BJ (cell line): ENCODE measurements around the gene INMT. TPM values are rescaled to one million over a fixed set of nuclear protein-coding genes. Genes with fewer than 3 reads are reported as not detected.

Experiments
- CTCF ChIA-PET: fragments of 350-600 bp; formaldehyde crosslinking; extraction: SDS; loops from one replicate; lab custom pipeline; 2021; ENCODE audit warnings: antibody characterized with exemption, inconsistent platforms; lab: Yijun Ruan, JAX
- POLR2A ChIA-PET: fragments of 300-600 bp; sonication (Branson Sonifier 250); formaldehyde crosslinking; extraction: SDS; loops from one replicate; lab custom pipeline; 2021; ENCODE audit warnings: antibody characterized with exemption; lab: Charles Lee
- DNase-seq: peaks from one replicate; pipeline ENCODE4 v3.0.0-alpha.2; 2011; ENCODE audit warnings: low read depth
- H3K27me3 ChIP-seq: 2 replicates; pipeline ENCODE4 v1.6.0; 2011; ENCODE audit warnings: low read length; ENCODE audit not compliant: control insufficient read depth, insufficient read depth
- H3K36me3 ChIP-seq: 2 replicates; pipeline ENCODE4 v1.5.1; 2011; ENCODE audit warnings: low read length; ENCODE audit not compliant: control insufficient read depth, insufficient read depth
- H3K4me3 ChIP-seq: 2 replicates; pipeline ENCODE4 v1.5.1; 2011; ENCODE audit warnings: low read depth, mild to moderate bottlenecking, control low read depth, low read length
- polyA plus RNA-seq: library from polyadenylated mRNA; depleted of rRNA; stranded (reverse); fragments of >200 nt; gene quantifications from 2 replicates; pipeline ENCODE4 v1.2.3, GENCODE V29; 2011
- TF ChIP-seq, protein P1 (sequence below): IDR thresholded peaks from 2 replicates; pipeline ENCODE4 v1.5.1; 2011; ENCODE audit warnings: low read depth, mild to moderate bottlenecking, control low read depth, inconsistent platforms, low read length, moderate library complexity; ENCODE audit not compliant: insufficient read depth

INMT gene
- polyA plus RNA-seq, 1 experiment, result 1.3 TPM

DNA sequence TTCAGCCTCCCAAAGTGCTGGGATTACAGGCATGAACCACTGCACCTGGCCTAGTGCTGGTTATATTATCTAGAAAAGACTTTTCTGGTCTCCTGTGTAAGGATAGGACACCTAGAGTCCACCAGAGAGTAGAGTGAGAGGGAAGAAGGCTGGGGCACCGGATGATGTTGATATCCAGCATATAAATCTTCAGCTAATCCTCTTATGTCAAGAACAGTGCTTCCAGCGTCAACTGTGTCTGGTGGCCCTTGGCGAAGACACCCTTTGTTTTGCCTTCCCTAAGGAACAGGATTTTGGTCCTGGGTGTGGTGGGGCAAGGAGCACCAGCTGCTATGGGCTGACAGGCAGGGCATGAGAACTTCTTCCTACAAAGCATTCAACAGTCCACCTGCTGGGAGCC lies 16.3 kb upstream of the INMT start:
- no peak for DNase-seq
- Histone ChIP-seq H3K36me3 (no peaks in the 10 kb centered on the region), H3K4me3 (no peak overlapping the region), H3K27me3 (peaks cover 25% of the 10 kb centered on the region)
- ChIA-PET POLR2A (no interaction called here), CTCF (no interaction called here)
- TF ChIP-seq, protein P1, sequence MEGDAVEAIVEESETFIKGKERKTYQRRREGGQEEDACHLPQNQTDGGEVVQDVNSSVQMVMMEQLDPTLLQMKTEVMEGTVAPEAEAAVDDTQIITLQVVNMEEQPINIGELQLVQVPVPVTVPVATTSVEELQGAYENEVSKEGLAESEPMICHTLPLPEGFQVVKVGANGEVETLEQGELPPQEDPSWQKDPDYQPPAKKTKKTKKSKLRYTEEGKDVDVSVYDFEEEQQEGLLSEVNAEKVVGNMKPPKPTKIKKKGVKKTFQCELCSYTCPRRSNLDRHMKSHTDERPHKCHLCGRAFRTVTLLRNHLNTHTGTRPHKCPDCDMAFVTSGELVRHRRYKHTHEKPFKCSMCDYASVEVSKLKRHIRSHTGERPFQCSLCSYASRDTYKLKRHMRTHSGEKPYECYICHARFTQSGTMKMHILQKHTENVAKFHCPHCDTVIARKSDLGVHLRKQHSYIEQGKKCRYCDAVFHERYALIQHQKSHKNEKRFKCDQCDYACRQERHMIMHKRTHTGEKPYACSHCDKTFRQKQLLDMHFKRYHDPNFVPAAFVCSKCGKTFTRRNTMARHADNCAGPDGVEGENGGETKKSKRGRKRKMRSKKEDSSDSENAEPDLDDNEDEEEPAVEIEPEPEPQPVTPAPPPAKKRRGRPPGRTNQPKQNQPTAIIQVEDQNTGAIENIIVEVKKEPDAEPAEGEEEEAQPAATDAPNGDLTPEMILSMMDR, result no peak

DNA sequence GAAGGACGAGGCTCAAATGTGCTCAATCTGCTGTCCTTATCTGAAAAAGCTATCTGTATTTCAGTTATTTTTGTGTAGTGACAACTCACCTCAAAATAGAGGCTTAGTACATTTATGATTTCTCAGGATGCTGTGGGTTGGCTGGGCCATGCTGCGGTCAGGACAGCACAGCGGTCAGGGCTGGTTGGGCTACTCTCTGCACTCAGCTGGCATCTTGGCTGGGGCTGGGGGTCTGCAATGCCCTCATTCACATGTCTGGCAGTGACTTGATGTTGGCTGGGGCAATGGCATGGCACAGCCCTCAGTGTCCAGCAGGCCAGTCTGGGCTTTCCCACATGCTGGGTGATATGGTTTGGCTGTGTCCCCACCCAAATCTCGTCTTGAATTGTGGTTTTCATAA lies 15.6 kb upstream of the INMT start:
- no peak overlapping the region for H3K4me3 ChIP-seq
- DNase-seq, result no peak
- CTCF ChIA-PET, result no interaction called here
- peaks cover 20% of the 10 kb centered on the region for H3K27me3 ChIP-seq
- POLR2A ChIA-PET, result no interaction called here
- no peaks in the 10 kb centered on the region for H3K36me3 ChIP-seq
- TF ChIP-seq, protein P1, result no peak

DNA sequence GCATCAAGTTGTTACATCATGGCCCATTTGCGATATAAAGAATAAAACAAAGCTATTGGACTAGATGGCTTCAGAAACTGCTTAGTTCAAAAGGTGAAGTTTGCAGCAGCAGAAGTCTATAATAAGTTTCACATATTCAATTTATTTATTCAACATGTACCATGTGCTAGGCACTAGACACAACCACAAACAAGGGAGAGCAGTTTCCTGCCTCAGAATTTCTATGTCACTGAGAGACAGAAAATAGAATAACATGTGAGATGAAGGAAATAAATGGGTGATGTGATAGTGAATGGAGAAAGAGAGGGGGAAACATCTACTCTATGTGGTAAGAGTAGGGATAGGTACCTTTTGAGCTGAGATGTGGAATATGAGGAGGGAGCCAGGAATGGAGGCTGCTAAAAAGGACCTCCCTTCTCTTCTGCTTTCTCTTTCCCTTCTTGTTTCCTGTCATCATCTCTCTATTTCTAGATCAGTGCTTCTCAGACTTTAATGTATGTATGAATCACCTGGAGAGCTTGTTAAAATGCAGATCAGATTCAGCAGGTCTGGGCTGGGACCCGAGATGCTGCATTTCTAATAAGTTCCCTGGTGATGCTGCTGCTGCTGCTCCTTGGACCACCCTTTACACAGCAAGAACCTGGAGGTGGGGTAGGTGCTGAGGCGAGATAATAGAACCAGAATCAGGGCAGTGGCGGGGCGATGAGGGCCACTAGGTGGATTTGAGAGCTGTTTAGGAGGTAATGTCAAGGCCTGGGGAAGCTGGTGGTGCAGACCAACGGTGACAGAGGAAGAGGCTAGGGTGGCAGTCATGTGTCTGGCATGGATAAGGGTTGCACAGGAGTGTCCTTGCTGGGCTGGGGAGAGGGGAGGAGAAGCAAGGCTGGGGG lies 13.7 kb upstream of the INMT start:
- no peak for DNase-seq
- TF ChIP-seq, protein P1, result no peak
- no peaks in the 10 kb centered on the region for H3K36me3 ChIP-seq
- no peak overlapping the region for H3K4me3 ChIP-seq
- H3K27me3 ChIP-seq, result peaks cover 9% of the 10 kb centered on the region
- ChIA-PET POLR2A (no interaction called here), CTCF (interaction anchor here (0.6 to 5.2 kb wide), 9 partner anchors 8 to 383 kb away, joined by 3 to 47 read pairs (median 10); partner anchors contain the start of gene MINDY4)

DNA sequence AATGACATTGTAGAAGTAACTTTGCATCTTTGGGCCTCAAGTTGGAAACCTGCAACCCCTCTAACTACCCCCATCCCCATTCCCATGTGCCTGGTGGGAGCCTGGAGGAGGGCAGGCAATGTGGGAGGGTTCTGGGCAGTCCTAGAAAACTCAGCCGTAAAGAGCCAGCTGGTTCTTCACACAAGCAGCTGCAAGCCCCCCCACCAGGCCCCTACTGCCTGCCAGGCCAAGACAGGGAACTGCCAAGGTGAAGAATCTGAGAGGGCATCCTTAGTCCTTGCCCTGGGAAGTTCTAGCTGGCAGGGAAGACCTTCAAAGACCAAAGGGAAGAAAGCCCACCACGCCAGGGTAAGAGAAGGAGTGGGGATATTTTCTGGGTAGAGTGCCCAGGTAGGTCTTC lies 12.2 kb upstream of the INMT start:
- POLR2A ChIA-PET, result no interaction called here

More for the DNA sequence above, 12.2 kb upstream of the INMT start:
- CTCF ChIA-PET, result interaction anchor here (0.6 to 5.2 kb wide), 33 partner anchors 10 to 1090 kb away, joined by 3 to 47 read pairs (median 3); partner anchors contain the start of gene MINDY4
- Histone ChIP-seq H3K27me3 (peaks cover 9% of the 10 kb centered on the region), H3K4me3 (no peak overlapping the region), H3K36me3 (no peaks in the 10 kb centered on the region)
- TF ChIP-seq, protein P1, result no peak
- no peak for DNase-seq
